ENCODE results near the gene NAIF1.

NAIF1 gene

GRCh38 chr9:128108269-128109049 is 41.3 kb upstream of the NAIF1 start:
- Histone ChIP-seq H3K27ac (ENCODE audit: low read length) (no peak overlapping the region), H3K4me2 (ENCODE audit: low read length) (no peak overlapping the region), H3K4me3 (ENCODE audit: low read length) (no peak overlapping the region), H3K27me3 (ENCODE audit: low read depth, low read length) (no peaks in the 10 kb centered on the region), H3K9ac (ENCODE audit: low read length) (no peak overlapping the region), H4K20me1 (ENCODE audit: insufficient read depth, low read length) (no peaks in the 10 kb centered on the region; the same call in 1 of the 2 replicates), H3K9me3 (ENCODE audit: insufficient read depth, low read length) (no peaks in the 10 kb centered on the region), H3K36me3 (replicated peaks; ENCODE audit: low read depth, low read length) (peaks cover 40% of the 10 kb centered on the region), H2AFZ (ENCODE audit: low read depth, low read length) (no peak overlapping the region), H3K4me1 (ENCODE audit: low read length) (no peaks in the 10 kb centered on the region), H3K79me2 (ENCODE audit: low read length) (no peaks in the 10 kb centered on the region)
- TF ChIP-seq, protein P1, sequence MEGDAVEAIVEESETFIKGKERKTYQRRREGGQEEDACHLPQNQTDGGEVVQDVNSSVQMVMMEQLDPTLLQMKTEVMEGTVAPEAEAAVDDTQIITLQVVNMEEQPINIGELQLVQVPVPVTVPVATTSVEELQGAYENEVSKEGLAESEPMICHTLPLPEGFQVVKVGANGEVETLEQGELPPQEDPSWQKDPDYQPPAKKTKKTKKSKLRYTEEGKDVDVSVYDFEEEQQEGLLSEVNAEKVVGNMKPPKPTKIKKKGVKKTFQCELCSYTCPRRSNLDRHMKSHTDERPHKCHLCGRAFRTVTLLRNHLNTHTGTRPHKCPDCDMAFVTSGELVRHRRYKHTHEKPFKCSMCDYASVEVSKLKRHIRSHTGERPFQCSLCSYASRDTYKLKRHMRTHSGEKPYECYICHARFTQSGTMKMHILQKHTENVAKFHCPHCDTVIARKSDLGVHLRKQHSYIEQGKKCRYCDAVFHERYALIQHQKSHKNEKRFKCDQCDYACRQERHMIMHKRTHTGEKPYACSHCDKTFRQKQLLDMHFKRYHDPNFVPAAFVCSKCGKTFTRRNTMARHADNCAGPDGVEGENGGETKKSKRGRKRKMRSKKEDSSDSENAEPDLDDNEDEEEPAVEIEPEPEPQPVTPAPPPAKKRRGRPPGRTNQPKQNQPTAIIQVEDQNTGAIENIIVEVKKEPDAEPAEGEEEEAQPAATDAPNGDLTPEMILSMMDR (IDR thresholded peaks at IDR 0.05; ENCODE audit: low read depth, low read length), result no peak
- no peak for TF ChIP-seq EZH2phosphoT487 (IDR thresholded peaks at IDR 0.05; ENCODE audit: low read depth)

DNA sequence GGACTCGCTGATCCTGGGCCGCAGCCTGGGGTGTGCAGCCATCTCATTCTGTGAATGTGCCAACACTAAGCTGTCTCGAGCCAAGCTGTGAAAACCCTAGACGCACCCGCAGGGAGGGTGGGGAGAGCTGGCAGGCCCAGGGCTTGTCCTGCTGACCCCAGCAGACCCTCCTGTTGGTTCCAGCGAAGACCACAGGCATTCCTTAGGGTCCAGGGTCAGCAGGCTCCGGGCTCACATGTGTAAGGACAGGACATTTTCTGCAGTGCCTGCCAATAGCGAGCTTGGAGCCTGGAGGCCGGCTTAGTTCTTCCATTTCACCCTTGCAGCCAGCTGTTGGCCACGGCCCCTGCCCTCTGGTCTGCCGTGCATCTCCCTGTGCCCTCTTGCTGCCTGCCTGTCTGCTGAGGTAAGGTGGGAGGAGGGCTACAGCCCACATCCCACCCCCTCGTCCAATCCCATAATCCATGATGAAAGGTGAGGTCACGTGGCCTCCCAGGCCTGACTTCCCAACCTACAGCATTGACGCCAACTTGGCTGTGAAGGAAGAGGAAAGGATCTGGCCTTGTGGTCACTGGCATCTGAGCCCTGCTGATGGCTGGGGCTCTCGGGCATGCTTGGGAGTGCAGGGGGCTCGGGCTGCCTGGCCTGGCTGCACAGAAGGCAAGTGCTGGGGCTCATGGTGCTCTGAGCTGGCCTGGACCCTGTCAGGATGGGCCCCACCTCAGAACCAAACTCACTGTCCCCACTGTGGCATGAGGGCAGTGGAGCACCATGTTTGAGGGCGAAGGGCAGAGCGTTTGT is 40.5 kb upstream of the NAIF1 start:
- no peak for TF ChIP-seq EZH2phosphoT487 (IDR thresholded peaks at IDR 0.05; ENCODE audit: low read depth)
- TF ChIP-seq, protein P1 (IDR thresholded peaks at IDR 0.05; ENCODE audit: low read depth, low read length), result no peak
- no peak overlapping the region for H3K27ac ChIP-seq (ENCODE audit: low read length)
- H3K9ac ChIP-seq (ENCODE audit: low read length), result no peak overlapping the region
- H2AFZ ChIP-seq (ENCODE audit: low read depth, low read length), result no peak overlapping the region
- peaks cover 37% of the 10 kb centered on the region for H3K36me3 ChIP-seq (replicated peaks; ENCODE audit: low read depth, low read length)
- H3K79me2 ChIP-seq (ENCODE audit: low read length), result no peaks in the 10 kb centered on the region
- H3K9me3 ChIP-seq (ENCODE audit: insufficient read depth, low read length), result no peaks in the 10 kb centered on the region
- no peaks in the 10 kb centered on the region for H3K27me3 ChIP-seq (ENCODE audit: low read depth, low read length)
- no peaks in the 10 kb centered on the region for H3K4me1 ChIP-seq (ENCODE audit: low read length)
- H3K4me3 ChIP-seq (ENCODE audit: low read length), result no peak overlapping the region
- no peaks in the 10 kb centered on the region; the same call in 1 of the 2 replicates for H4K20me1 ChIP-seq (ENCODE audit: insufficient read depth, low read length)
- no peak overlapping the region for H3K4me2 ChIP-seq (ENCODE audit: low read length)

DNA sequence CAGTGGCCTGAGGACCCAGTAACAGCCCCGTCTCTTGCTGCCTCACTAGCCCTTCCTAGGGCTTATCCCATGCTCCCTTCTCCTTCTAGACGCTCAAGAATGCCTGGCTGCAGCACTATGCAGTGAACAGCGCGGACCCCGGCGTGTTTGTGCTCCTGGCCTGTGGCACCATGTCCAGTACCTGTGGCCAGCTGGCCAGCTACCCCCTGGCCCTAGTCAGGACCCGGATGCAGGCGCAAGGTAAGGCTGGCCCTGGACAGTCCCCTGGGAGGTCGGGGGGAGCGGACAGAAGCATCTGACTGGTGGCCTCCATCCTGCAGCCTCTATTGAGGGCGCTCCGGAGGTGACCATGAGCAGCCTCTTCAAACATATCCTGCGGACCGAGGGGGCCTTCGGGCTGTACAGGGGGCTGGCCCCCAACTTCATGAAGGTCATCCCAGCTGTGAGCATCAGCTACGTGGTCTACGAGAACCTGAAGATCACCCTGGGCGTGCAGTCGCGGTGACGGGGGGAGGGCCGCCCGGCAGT is 39.9 kb upstream of the NAIF1 start:
- Histone ChIP-seq H3K4me1 (ENCODE audit: low read length) (no peaks in the 10 kb centered on the region), H3K36me3 (replicated peaks; ENCODE audit: low read depth, low read length) (peaks cover 40% of the 10 kb centered on the region), H3K4me2 (ENCODE audit: low read length) (no peak overlapping the region), H3K27me3 (ENCODE audit: low read depth, low read length) (no peaks in the 10 kb centered on the region), H3K27ac (ENCODE audit: low read length) (no peak overlapping the region), H4K20me1 (ENCODE audit: insufficient read depth, low read length) (no peaks in the 10 kb centered on the region; the same call in 1 of the 2 replicates), H3K9me3 (ENCODE audit: insufficient read depth, low read length) (no peaks in the 10 kb centered on the region), H3K79me2 (ENCODE audit: low read length) (no peaks in the 10 kb centered on the region), H2AFZ (ENCODE audit: low read depth, low read length) (no peak overlapping the region), H3K9ac (ENCODE audit: low read length) (no peak overlapping the region), H3K4me3 (ENCODE audit: low read length) (no peak overlapping the region)
- TF ChIP-seq EZH2phosphoT487 (IDR thresholded peaks at IDR 0.05; ENCODE audit: low read depth), result no peak
- TF ChIP-seq, protein P1 (IDR thresholded peaks at IDR 0.05; ENCODE audit: low read depth, low read length), result no peak
